Glomerular visceral epithelial cell (primary cell): ENCODE measurements around the gene IL15RA.
"Not testable (repeated sequence)": the region's sequence is repeated elsewhere in the genome, so short reads cannot be mapped to it uniquely, and the experiment has no call there.

Source experiments
- DNase-seq: peaks from one replicate; pipeline ENCODE4 v3.0.0-alpha.2; 2016; ENCODE audit errors: extremely low spot score

The IL15RA gene

GRCh38 chr10:6006546-6006945 is 29.2 kb upstream of the IL15RA start:
- no peak for DNase-seq

- no peak for DNase-seq
These were observed 28.6 kb upstream of the IL15RA start for GRCh38 chr10:6005856-6006395.

GRCh38 chr10:6005161-6005804 is 27.9 kb upstream of the IL15RA start:
- not testable (repeated sequence) for DNase-seq

- no peak for DNase-seq
These were observed 25.6 kb upstream of the IL15RA start for GRCh38 chr10:6002809-6003510.

GRCh38 chr10:5999440-6000165 is 22.3 kb upstream of the IL15RA start:
- DNase-seq: no peak

- DNase-seq: no peak
These were observed 19.4 kb upstream of the IL15RA start for GRCh38 chr10:5996696-5997095.

- no peak for DNase-seq
These were observed 15.1 kb upstream of the IL15RA start for GRCh38 chr10:5992398-5992797.

- DNase-seq: no peak
These were observed 14.4 kb upstream of the IL15RA start for GRCh38 chr10:5991708-5992107.

GRCh38 chr10:5989756-5990155 is 12.4 kb upstream of the IL15RA start:
- DNase-seq: no peak

GRCh38 chr10:5988336-5988920 is 11.1 kb upstream of the IL15RA start:
- DNase-seq: no peak

GRCh38 chr10:5987747-5988146 is 10.4 kb upstream of the IL15RA start:
- DNase-seq: no peak

- no peak for DNase-seq
These were observed 7.7 kb upstream of the IL15RA start for GRCh38 chr10:5985029-5985428.

GRCh38 chr10:5983774-5984173 is 6.4 kb upstream of the IL15RA start:
- DNase-seq: no peak

- DNase-seq: no peak
These were observed 4.2 kb upstream of the IL15RA start for GRCh38 chr10:5981529-5981928.

GRCh38 chr10:5978230-5978489 is 817 bp upstream of the IL15RA start:
- no peak for DNase-seq

- peak; percentile 45 for DNase-seq
These were observed 552 bp downstream of the IL15RA start for GRCh38 chr10:5976512-5977470.

- DNase-seq: no peak
These were observed 1.5 kb downstream of the IL15RA start for GRCh38 chr10:5975641-5976473.

GRCh38 chr10:5973069-5973468 is 4.3 kb downstream of the IL15RA start:
- DNase-seq: no peak

- no peak for DNase-seq
These were observed 5.5 kb downstream of the IL15RA start for GRCh38 chr10:5971886-5972285.

GRCh38 chr10:5971315-5971832 is 6.0 kb downstream of the IL15RA start:
- no peak for DNase-seq
